ENCODE data around the gene CSRNP3. TPM values are rescaled to one million over a fixed set of nuclear protein-coding genes. Genes with fewer than 3 reads are reported as not detected.

CSRNP3 gene
- total RNA-seq, 2 donors from 2014 or later: 2.3 to 5.9 TPM

- Histone ChIP-seq H3K4me1 (no peaks in the 10 kb centered on the region), H3K27me3 (no peaks in the 10 kb centered on the region), H3K36me3 (replicated peaks in 1 of 2; ENCODE audit: insufficient read depth in 1 of 2, low read depth in 2 of 2) (no peaks in the 10 kb centered on the region), H3K4me3 (no peak overlapping the region), H3K27ac (no peak overlapping the region), H3K9me3 (no peaks in the 10 kb centered on the region)
- no peak for TF ChIP-seq POLR2A (IDR thresholded peaks at IDR 0.05)
- no peak for TF ChIP-seq CTCF (IDR thresholded peaks at IDR 0.05)
- DNase-seq (no peak), ATAC-seq (no peak)
- WGBS, 2 donors: 71 to 72% methylated on average over 1 of the region's 1 CpG
- intact Hi-C loops (cut with DNase I): no loop called here
Measured at GRCh38 chr2:165524720-165525119, 55.2 kb downstream of the CSRNP3 start.

- DNase-seq (no peak), ATAC-seq (no peak)
- Histone ChIP-seq H3K36me3 (replicated peaks in 1 of 2; ENCODE audit: insufficient read depth in 1 of 2, low read depth in 2 of 2) (no peaks in the 10 kb centered on the region), H3K9me3 (no peaks in the 10 kb centered on the region), H3K4me3 (no peak overlapping the region), H3K4me1 (no peaks in the 10 kb centered on the region), H3K27ac (no peak overlapping the region), H3K27me3 (no peaks in the 10 kb centered on the region)
- TF ChIP-seq POLR2A (IDR thresholded peaks at IDR 0.05) (no peak), CTCF (IDR thresholded peaks at IDR 0.05) (no peak)
- intact Hi-C loops (cut with DNase I): no loop called here
- WGBS, 2 donors: 86 to 100% methylated on average over 3 to 4 of the region's 4 CpGs
Measured at GRCh38 chr2:165528691-165529090, 59.2 kb downstream of the CSRNP3 start.

- no peak for TF ChIP-seq POLR2A (IDR thresholded peaks at IDR 0.05)
- no peak for TF ChIP-seq CTCF (IDR thresholded peaks at IDR 0.05)
- Histone ChIP-seq H3K4me3 (no peak overlapping the region), H3K9me3 (no peaks in the 10 kb centered on the region), H3K4me1 (no peaks in the 10 kb centered on the region), H3K27me3 (no peaks in the 10 kb centered on the region), H3K36me3 (replicated peaks in 1 of 2; ENCODE audit: insufficient read depth in 1 of 2, low read depth in 2 of 2) (no peaks in the 10 kb centered on the region), H3K27ac (no peak overlapping the region)
- WGBS, 2 donors: 72 to 80% methylated on average over 3 of the region's 3 CpGs
- DNase-seq (no peak), ATAC-seq (no peak)
- intact Hi-C loops (cut with DNase I): no loop called here
Measured at GRCh38 chr2:165529130-165529529, 59.6 kb downstream of the CSRNP3 start.

- no peak overlapping the region for H3K4me3 ChIP-seq
- WGBS, 2 donors: 61 to 68% methylated on average over 1 of the region's 1 CpG
Measured at GRCh38 chr2:165533331-165533730, 63.8 kb downstream of the CSRNP3 start.

More at GRCh38 chr2:165533331-165533730, 63.8 kb downstream of the CSRNP3 start:
- no peaks in the 10 kb centered on the region for H3K27me3 ChIP-seq
- no peaks in the 10 kb centered on the region for H3K36me3 ChIP-seq (replicated peaks in 1 of 2; ENCODE audit: insufficient read depth in 1 of 2, low read depth in 2 of 2)
- no peak overlapping the region for H3K27ac ChIP-seq
- DNase-seq (no peak), ATAC-seq (no peak)
- no peaks in the 10 kb centered on the region for H3K9me3 ChIP-seq
- TF ChIP-seq CTCF (IDR thresholded peaks at IDR 0.05) (no peak), POLR2A (IDR thresholded peaks at IDR 0.05) (no peak)
- intact Hi-C loops (cut with DNase I): no loop called here
- H3K4me1 ChIP-seq: no peaks in the 10 kb centered on the region
